Lower leg skin (tissue), 3 donors: ENCODE data around the gene CNTROB.

Source experiments
- CTCF ChIP-seq, 3 donors: fragments of 450-650 bp; IDR thresholded peaks; one replicate each; pipeline ENCODE4 v1.5.1; 2016; ENCODE audit warnings: antibody characterized with exemption in 3 of 3, mild to moderate bottlenecking in 3 of 3, moderate library complexity in 2 of 3
- POLR2A ChIP-seq, 2 donors: fragments of 450-650 bp; IDR thresholded peaks; one replicate each; pipeline ENCODE4 v1.6.1; 2016 to 2017; ENCODE audit warnings: antibody characterized with exemption in 2 of 2, mild to moderate bottlenecking in 1 of 2, moderate library complexity in 1 of 2

DNA sequence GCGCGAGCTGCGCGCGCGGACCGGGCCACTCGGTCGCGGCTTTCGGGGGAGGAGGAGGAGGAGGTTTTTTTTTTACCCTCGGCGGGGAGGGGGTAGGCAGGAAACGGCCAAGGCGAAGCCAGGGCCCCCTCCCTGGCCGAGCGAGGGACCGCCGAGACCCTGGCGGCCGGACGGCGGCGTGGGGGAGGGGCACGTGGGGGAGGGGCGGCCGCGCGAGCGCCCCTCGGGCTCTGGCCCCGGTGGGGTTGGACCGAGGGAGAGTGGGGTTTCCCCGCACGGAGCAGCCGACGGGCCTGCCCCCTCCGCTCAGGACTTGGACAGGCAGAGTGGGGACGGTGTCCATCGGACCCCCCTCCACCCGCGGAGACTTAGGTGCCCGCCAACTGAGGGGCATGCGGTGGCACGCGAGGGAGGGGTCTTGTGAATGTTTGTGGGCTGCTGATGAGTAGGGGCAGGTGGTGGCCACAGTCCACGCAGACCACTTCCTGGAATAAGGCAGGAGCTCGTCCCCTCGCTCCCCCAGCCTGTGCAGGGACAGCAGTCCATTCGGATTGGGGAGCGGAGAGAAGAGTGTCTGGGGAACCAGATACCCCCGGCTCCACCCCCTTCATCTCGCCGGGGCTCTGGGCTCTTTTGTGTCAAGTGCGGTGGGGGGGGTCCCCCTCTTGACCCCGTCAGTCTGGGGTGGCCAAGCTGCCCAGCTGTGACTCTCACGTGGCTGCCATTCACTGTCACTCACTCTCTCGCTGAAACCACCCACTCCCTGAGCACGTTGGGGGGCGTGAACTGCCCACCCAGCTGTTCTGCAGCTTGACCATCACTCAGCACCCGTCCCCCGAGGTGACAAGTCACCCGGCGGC is 46.4 kb upstream of the CNTROB start:
- TF ChIP-seq CTCF (IDR thresholded peaks at IDR 0.05): no peak
- TF ChIP-seq POLR2A (IDR thresholded peaks at IDR 0.05): no peak
